GM12878 (cell line): ENCODE results near the gene COPE.

Experiments used
- BRCA1 ChIP-seq: IDR thresholded peaks from 2 replicates; pipeline ENCODE4 v1.6.1; 2011; ENCODE audit warnings: low read depth, low read length, improper control_type of control experiment
- CTCF ChIP-seq, 3 experiments: IDR thresholded peaks in 2 of 3; conservative IDR thresholded peaks in 1 of 3; 2 replicates each; pipeline ENCODE4 v1.5.1; 2011; ENCODE audit warnings: low read depth in 3 of 3, low read length in 3 of 3, mild to moderate bottlenecking in 3 of 3, control low read depth in 2 of 3, moderate library complexity in 2 of 3, inconsistent platforms in 1 of 3, mixed read lengths in 1 of 3; ENCODE audit not compliant: control insufficient read depth in 2 of 3, insufficient read depth in 1 of 3; ENCODE audit errors: extremely low read depth in 1 of 3
- NFYB ChIP-seq: IDR thresholded peaks from 2 replicates; pipeline ENCODE4 v1.6.1; 2011; ENCODE audit warnings: low read depth, mild to moderate bottlenecking, low read length, improper control_type of control experiment, moderate library complexity; ENCODE audit not compliant: insufficient read depth
- POLR2A ChIP-seq: IDR thresholded peaks from 2 replicates; pipeline ENCODE4 v1.6.1; 2011; ENCODE audit warnings: low read depth, mild to moderate bottlenecking, low read length

- TF ChIP-seq NFYB: no peak
- no peak for TF ChIP-seq BRCA1
- no peak; the same call in 1 of the 2 replicates for TF ChIP-seq POLR2A
- TF ChIP-seq CTCF (IDR thresholded peaks at IDR 0.05 in 2 of 3, conservative IDR thresholded peaks at IDR 0.05 in 1 of 3; ENCODE audit: control insufficient read depth in 2 of 3, extremely low read depth in 1 of 3, insufficient read depth in 1 of 3, low read depth in 3 of 3, low read length in 3 of 3): no peak
Observed at GRCh38 chr19:18861235-18861634, 58.0 kb downstream of the COPE start.
